ENCODE measurements around the gene GRIP1.

GRIP1 gene

GRCh38 chr12:66379616-66380015 is 299.3 kb downstream of the GRIP1 start:
- Histone ChIP-seq H3K9ac (no peak overlapping the region), H3K36me3 (ENCODE audit: control insufficient read depth, insufficient read depth, low read length) (no peaks in the 10 kb centered on the region), H3K4me2 (ENCODE audit: low read length) (no peak overlapping the region), H3K4me3 (ENCODE audit: low read depth, low read length) (no peak overlapping the region), H3K9me3 (ENCODE audit: control insufficient read depth, low read length) (no peaks in the 10 kb centered on the region), H3K27ac (no peak overlapping the region), H3K79me2 (no peaks in the 10 kb centered on the region), H3K27me3 (ENCODE audit: control insufficient read depth, insufficient read depth, low read length) (no peaks in the 10 kb centered on the region), H3K4me1 (no peaks in the 10 kb centered on the region), H2AFZ (no peak overlapping the region)
- TF ChIP-seq, protein P1, sequence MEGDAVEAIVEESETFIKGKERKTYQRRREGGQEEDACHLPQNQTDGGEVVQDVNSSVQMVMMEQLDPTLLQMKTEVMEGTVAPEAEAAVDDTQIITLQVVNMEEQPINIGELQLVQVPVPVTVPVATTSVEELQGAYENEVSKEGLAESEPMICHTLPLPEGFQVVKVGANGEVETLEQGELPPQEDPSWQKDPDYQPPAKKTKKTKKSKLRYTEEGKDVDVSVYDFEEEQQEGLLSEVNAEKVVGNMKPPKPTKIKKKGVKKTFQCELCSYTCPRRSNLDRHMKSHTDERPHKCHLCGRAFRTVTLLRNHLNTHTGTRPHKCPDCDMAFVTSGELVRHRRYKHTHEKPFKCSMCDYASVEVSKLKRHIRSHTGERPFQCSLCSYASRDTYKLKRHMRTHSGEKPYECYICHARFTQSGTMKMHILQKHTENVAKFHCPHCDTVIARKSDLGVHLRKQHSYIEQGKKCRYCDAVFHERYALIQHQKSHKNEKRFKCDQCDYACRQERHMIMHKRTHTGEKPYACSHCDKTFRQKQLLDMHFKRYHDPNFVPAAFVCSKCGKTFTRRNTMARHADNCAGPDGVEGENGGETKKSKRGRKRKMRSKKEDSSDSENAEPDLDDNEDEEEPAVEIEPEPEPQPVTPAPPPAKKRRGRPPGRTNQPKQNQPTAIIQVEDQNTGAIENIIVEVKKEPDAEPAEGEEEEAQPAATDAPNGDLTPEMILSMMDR (IDR thresholded peaks at IDR 0.05) = no peak

GRCh38 chr12:66375560-66375959 is 303.3 kb downstream of the GRIP1 start:
- no peaks in the 10 kb centered on the region for H3K79me2 ChIP-seq
- TF ChIP-seq, protein P1 (IDR thresholded peaks at IDR 0.05) = no peak
- no peaks in the 10 kb centered on the region for H3K9me3 ChIP-seq (ENCODE audit: control insufficient read depth, low read length)

DNA sequence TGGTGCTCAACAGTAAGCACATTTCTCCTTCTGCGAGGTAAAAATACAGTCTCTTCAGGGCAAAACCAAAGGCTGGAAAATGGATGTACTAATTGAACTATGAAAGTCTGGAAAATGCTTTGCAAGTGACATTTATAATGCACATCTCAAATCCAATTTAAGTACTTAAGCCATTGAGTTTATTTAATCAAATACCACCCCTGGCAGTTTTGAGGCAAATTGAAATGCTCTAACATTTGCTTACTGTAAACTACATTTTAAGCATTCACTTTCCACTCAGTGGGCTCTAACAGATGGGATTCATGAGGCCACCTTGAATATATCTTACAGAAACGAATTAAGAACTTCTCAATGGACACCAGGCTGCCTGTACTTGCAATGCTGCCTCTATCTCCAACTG is 306.9 kb downstream of the GRIP1 start:
- H3K27ac ChIP-seq = no peak overlapping the region
- H3K27me3 ChIP-seq (ENCODE audit: control insufficient read depth, insufficient read depth, low read length) = no peaks in the 10 kb centered on the region
- H3K9ac ChIP-seq = no peak overlapping the region
- no peaks in the 10 kb centered on the region for H3K9me3 ChIP-seq (ENCODE audit: control insufficient read depth, low read length)
- no peaks in the 10 kb centered on the region for H3K79me2 ChIP-seq
- H3K36me3 ChIP-seq (ENCODE audit: control insufficient read depth, insufficient read depth, low read length) = no peaks in the 10 kb centered on the region
- TF ChIP-seq, protein P1 (IDR thresholded peaks at IDR 0.05) = no peak
- no peaks in the 10 kb centered on the region for H3K4me1 ChIP-seq
- H2AFZ ChIP-seq = no peak overlapping the region
- no peak overlapping the region for H3K4me3 ChIP-seq (ENCODE audit: low read depth, low read length)
- no peak overlapping the region for H3K4me2 ChIP-seq (ENCODE audit: low read length)

More at GRCh38 chr12:66375560-66375959, 303.3 kb downstream of the GRIP1 start:
- Histone ChIP-seq H2AFZ (no peak overlapping the region), H3K4me1 (no peaks in the 10 kb centered on the region), H3K27me3 (ENCODE audit: control insufficient read depth, insufficient read depth, low read length) (no peaks in the 10 kb centered on the region), H3K9ac (no peak overlapping the region), H3K4me2 (ENCODE audit: low read length) (no peak overlapping the region), H3K27ac (no peak overlapping the region), H3K36me3 (ENCODE audit: control insufficient read depth, insufficient read depth, low read length) (no peaks in the 10 kb centered on the region), H3K4me3 (ENCODE audit: low read depth, low read length) (no peak overlapping the region)

DNA sequence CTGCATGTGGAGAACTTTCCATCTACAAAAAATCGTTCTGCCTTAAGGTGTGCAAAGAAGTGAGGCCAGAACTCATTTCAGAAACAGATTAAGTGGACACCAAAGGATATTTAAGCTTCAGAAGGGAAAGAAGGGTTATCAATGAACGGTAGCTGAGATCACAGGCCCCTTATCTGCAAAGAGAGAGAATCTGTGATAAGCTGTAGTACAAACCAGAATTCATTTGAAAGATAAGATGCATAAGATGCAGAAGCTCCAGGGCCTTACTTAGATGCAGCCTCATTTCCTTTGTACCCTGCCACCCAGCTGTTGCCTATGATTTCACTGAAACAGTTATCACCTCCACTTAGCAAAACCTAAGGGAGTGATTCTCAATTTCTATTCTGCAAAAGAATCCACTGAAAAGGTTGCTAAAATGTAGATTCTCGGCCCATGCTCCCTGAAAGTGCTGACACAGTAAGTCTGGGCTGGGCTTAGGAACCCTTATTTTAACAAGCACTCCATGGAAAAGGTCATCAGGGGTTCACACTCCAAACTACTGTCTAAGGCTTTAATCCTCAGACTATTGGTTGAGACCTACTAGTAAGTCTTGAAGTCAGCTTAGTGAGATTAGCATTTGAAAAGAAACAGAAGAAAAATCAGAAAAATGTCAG is 311.7 kb downstream of the GRIP1 start:
- TF ChIP-seq, protein P1 (IDR thresholded peaks at IDR 0.05) = no peak
- Histone ChIP-seq H3K4me2 (ENCODE audit: low read length) (no peak overlapping the region), H2AFZ (no peak overlapping the region), H3K9me3 (ENCODE audit: control insufficient read depth, low read length) (no peaks in the 10 kb centered on the region), H3K4me3 (ENCODE audit: low read depth, low read length) (no peak overlapping the region), H3K27me3 (ENCODE audit: control insufficient read depth, insufficient read depth, low read length) (no peaks in the 10 kb centered on the region), H3K36me3 (ENCODE audit: control insufficient read depth, insufficient read depth, low read length) (no peaks in the 10 kb centered on the region), H3K27ac (no peak overlapping the region), H3K9ac (no peak overlapping the region), H3K79me2 (no peaks in the 10 kb centered on the region), H3K4me1 (no peaks in the 10 kb centered on the region)

Measured in parathyroid adenoma (tissue), 2 donors.